Left hindlimb (tissue), 1 donor: ENCODE measurements around the gene KLHL28.

Experiments
- DNase-seq: peaks from one replicate; pipeline ENCODE4 v3.0.0-alpha.2; 2018

The KLHL28 gene

GRCh38 chr14:44961554-44962333, at the start of gene KLHL28, which contains the start of gene TOGARAM1:
Gene KLHL28, minus strand, starts transcription at chr14:44961947. Its CDS starts 16,019 bp downstream, at chr14:44945928.
Gene TOGARAM1, plus strand, starts transcription at chr14:44962190. Its CDS starts 232 bp downstream, at chr14:44962422.
- DNase-seq = peak; percentile 99

GRCh38 chr14:45003924-45004323, 42.2 kb upstream of the KLHL28 start:
- no peak for DNase-seq

GRCh38 chr14:44995770-44996294, 34.1 kb upstream of the KLHL28 start:
- no peak for DNase-seq

GRCh38 chr14:44995196-44995595, 33.4 kb upstream of the KLHL28 start:
- DNase-seq = no peak

GRCh38 chr14:44990533-44990932, 28.8 kb upstream of the KLHL28 start:
- no peak for DNase-seq

GRCh38 chr14:44989497-44990440, 28.0 kb upstream of the KLHL28 start:
- no peak for DNase-seq

GRCh38 chr14:44988694-44989093, 26.9 kb upstream of the KLHL28 start:
- DNase-seq = no peak

GRCh38 chr14:44982594-44982993, 20.8 kb upstream of the KLHL28 start:
- DNase-seq = no peak

GRCh38 chr14:44981198-44981597, 19.5 kb upstream of the KLHL28 start:
- DNase-seq = no peak

- DNase-seq = peak; percentile 53
Measured at GRCh38 chr14:44979740-44980356, 18.1 kb upstream of the KLHL28 start.

GRCh38 chr14:44979273-44979672, 17.5 kb upstream of the KLHL28 start:
- no peak for DNase-seq

- DNase-seq = no peak
Measured at GRCh38 chr14:44971459-44971858, 9.7 kb upstream of the KLHL28 start.

GRCh38 chr14:44970907-44971306, 9.2 kb upstream of the KLHL28 start:
- no peak for DNase-seq

GRCh38 chr14:44968714-44969113, 7.0 kb upstream of the KLHL28 start:
- no peak for DNase-seq

- no peak for DNase-seq
Measured at GRCh38 chr14:44966601-44967336, 5.0 kb upstream of the KLHL28 start.

GRCh38 chr14:44963775-44964380, 2.1 kb upstream of the KLHL28 start:
- no peak for DNase-seq

- no peak for DNase-seq
Measured at GRCh38 chr14:44963044-44963528, 1.3 kb upstream of the KLHL28 start.

GRCh38 chr14:44962334-44963043, 742 bp upstream of the KLHL28 start:
- DNase-seq = peak; percentile 74

- DNase-seq = peak; percentile 66
Measured at GRCh38 chr14:44961151-44961553, 595 bp downstream of the KLHL28 start.

- DNase-seq = no peak
Measured at GRCh38 chr14:44960646-44961045, 1.1 kb downstream of the KLHL28 start.

GRCh38 chr14:44960146-44960545, 1.6 kb downstream of the KLHL28 start:
- DNase-seq = no peak
